Chondrocyte (in vitro differentiated cells): ENCODE results near the gene MKI67. TPM values are rescaled to one million over a fixed set of nuclear protein-coding genes. Genes with fewer than 3 reads are reported as not detected.

Experiments
- DNase-seq: peaks from one replicate; pipeline ENCODE4 v3.0.0; 2021; ENCODE audit warnings: mixed read lengths, low spot score
- H3K27ac Mint-ChIP-seq: one replicate; pipeline ENCODE4 v1.8.0; 2021; ENCODE audit warnings: mild to moderate bottlenecking, moderate library complexity, mixed read lengths; ENCODE audit not compliant: unreplicated experiment
- H3K27me3 Mint-ChIP-seq: 2 replicates; pipeline ENCODE4 v1.8.0; 2021; ENCODE audit warnings: low read depth, mixed read lengths
- H3K36me3 Mint-ChIP-seq: 2 replicates; pipeline ENCODE4 v1.8.0; 2021; ENCODE audit warnings: low read depth, mixed read lengths
- H3K4me1 Mint-ChIP-seq: 2 replicates; pipeline ENCODE4 v1.8.0; 2021; ENCODE audit warnings: low read depth, mild to moderate bottlenecking, mixed read lengths
- H3K4me3 Mint-ChIP-seq: one replicate; pipeline ENCODE4 v1.8.0; 2021; ENCODE audit warnings: mild to moderate bottlenecking, moderate library complexity, mixed read lengths; ENCODE audit not compliant: unreplicated experiment
- H3K9me3 Mint-ChIP-seq: 2 replicates; pipeline ENCODE4 v1.8.0; 2021; ENCODE audit warnings: low read depth, mixed read lengths
- total RNA-seq: library from RNA; stranded (reverse); gene quantifications from 3 replicates; pipeline ENCODE4 v1.2.1, GENCODE V29; 2021
- TF ChIP-seq, protein P1 (sequence below): fragments of 200-600 bp; sonication (generic); IDR thresholded peaks from 2 replicates; pipeline ENCODE4 v1.5.0; 2021; ENCODE audit warnings: antibody characterized with exemption, mild to moderate bottlenecking, moderate library complexity

The MKI67 gene
- total RNA-seq, 1 donor from 2014 or later: 17.1 TPM

DNA sequence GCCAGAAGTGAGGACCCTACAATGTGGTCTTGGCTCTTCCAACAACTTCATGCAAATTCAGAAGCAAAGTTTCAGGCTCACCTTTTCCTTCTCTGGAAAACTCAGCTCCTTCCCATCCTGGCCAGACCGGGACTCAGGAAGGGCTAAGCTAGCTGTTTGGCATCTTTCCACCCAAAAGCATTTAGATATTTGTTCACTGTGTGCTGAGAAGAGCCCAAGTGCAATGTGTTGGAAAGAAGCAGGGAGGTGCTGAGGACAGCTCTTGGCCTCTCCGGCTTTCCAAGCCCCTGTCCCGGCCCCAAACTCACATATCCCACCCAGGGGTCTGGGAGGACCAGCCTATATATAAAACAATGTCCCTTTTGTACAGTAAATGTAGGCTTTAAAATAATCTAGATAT lies 44.5 kb downstream of the MKI67 start:
- no peaks in the 10 kb centered on the region for H3K27me3 Mint-ChIP-seq
- H3K9me3 Mint-ChIP-seq: no peaks in the 10 kb centered on the region

DNA sequence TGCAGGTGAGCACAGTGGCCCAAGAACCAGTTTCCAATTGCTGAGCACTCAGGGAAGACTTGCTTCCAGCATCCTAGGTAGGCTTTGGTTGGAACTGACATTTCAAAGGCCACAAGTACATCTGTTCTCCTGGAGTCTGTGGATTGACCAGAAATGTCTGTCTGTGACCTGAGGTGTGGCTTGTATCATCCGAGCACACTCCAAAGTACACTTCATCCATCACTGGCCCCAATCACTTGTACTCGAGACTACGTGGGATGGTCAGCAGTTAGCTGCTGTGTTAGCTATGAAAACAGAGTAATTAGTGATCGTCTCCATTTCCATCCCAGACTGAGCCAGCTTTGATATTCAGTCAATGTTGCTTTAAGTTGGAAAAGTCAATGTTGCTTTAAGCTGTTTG lies 45.0 kb downstream of the MKI67 start:
- Mint-ChIP-seq H3K27ac (no peak overlapping the region), H3K4me1 (no peaks in the 10 kb centered on the region), H3K9me3 (no peaks in the 10 kb centered on the region), H3K27me3 (no peaks in the 10 kb centered on the region), H3K4me3 (no peak overlapping the region), H3K36me3 (no peaks in the 10 kb centered on the region)
- DNase-seq: no peak
- TF ChIP-seq, protein P1, sequence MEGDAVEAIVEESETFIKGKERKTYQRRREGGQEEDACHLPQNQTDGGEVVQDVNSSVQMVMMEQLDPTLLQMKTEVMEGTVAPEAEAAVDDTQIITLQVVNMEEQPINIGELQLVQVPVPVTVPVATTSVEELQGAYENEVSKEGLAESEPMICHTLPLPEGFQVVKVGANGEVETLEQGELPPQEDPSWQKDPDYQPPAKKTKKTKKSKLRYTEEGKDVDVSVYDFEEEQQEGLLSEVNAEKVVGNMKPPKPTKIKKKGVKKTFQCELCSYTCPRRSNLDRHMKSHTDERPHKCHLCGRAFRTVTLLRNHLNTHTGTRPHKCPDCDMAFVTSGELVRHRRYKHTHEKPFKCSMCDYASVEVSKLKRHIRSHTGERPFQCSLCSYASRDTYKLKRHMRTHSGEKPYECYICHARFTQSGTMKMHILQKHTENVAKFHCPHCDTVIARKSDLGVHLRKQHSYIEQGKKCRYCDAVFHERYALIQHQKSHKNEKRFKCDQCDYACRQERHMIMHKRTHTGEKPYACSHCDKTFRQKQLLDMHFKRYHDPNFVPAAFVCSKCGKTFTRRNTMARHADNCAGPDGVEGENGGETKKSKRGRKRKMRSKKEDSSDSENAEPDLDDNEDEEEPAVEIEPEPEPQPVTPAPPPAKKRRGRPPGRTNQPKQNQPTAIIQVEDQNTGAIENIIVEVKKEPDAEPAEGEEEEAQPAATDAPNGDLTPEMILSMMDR: no peak

More for the DNA sequence above, 44.5 kb downstream of the MKI67 start:
- DNase-seq: no peak
- Mint-ChIP-seq H3K4me3 (no peak overlapping the region), H3K4me1 (peaks cover 1% of the 10 kb centered on the region), H3K27ac (no peak overlapping the region), H3K36me3 (no peaks in the 10 kb centered on the region)
- TF ChIP-seq, protein P1: no peak

DNA sequence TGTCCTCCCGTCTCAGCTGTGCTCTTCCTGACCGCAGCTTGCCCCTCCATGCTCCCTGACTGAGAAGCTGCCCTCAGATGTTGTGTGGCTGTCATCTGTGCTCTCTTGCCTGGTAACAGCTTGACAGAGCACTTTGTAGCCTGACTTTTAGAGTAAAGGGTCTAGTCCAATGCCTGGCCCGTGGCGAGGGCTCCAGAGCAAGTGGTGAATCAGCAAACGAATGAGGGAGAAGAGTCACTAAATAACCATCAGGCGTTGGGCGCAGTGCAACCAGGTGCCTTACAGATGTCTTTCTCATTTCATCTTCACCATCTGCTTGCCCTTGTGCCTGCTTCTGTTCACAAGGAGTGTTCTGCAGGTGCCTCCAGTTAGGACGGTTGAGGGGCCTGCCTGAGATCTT lies 45.6 kb downstream of the MKI67 start:
- Mint-ChIP-seq H3K27me3 (no peaks in the 10 kb centered on the region), H3K27ac (no peak overlapping the region), H3K36me3 (no peaks in the 10 kb centered on the region), H3K4me3 (no peak overlapping the region), H3K4me1 (no peaks in the 10 kb centered on the region), H3K9me3 (no peaks in the 10 kb centered on the region)
- DNase-seq: no peak
- TF ChIP-seq, protein P1: no peak

DNA sequence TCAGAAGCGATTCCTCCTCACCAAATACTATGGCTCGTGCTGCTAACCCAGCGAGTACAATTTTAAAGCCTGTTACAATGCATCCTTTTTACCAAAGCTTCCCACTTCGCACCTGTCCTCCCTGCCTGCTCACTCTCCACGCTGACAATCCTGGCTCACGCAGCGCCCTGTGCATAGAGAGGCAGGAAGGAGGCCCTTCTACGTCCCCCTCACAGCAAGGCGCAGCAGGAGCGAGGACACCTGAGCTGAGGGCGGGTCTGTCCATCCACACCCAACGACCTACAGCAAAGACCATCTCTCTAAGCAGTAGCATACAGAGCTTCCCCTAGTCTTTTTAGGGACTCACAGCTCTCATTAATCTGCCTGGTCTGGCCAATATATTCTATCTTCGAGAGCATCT lies 46.0 kb downstream of the MKI67 start:
- Mint-ChIP-seq H3K36me3 (no peaks in the 10 kb centered on the region), H3K9me3 (no peaks in the 10 kb centered on the region), H3K27ac (no peak overlapping the region), H3K27me3 (no peaks in the 10 kb centered on the region), H3K4me1 (no peaks in the 10 kb centered on the region), H3K4me3 (no peak overlapping the region)
- TF ChIP-seq, protein P1: no peak
- DNase-seq: no peak

DNA sequence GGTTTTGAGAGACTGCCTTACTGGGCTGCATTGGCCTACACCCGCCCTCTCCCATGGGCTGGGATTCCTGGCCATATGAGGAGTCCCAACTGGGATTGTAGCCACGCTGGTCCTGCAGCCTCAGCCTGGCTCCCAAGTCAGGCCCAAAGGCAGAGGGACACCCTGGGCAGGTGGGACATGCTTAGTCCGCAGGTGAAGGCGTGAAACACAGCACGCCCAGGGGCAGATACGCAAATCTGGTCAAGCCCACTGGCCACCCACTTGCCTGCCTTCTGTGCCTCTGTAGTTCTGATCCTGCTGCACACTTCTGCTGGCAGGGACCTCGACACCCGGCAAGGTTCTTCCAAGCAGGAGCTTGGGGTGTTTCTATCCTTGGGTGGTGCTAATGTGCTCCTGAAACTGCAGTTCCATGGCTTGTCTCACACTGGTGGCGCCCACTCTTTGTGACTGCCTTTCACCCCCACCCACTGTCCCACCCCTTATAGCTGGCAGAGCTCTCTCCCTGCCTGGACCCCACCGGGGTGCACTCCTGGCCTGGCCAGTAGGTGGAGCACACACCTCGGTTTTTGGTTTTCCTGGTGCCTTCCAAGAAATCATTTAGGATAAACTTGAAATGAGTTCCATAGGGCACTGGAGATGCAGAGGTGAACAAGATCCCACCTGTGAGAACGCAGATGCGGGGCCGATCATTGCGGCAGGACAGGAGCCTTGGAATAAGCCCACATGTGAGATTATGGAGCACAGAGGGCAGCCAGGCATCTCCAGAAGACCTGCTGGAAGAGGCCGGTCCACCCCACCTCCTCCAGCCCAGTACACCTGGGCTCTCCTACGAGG lies 47.9 kb downstream of the MKI67 start:
- no peaks in the 10 kb centered on the region for H3K27me3 Mint-ChIP-seq
- H3K27ac Mint-ChIP-seq: no peak overlapping the region
- no peak overlapping the region for H3K4me3 Mint-ChIP-seq
- peaks cover 3% of the 10 kb centered on the region for H3K9me3 Mint-ChIP-seq
- H3K36me3 Mint-ChIP-seq: peaks cover 4% of the 10 kb centered on the region
- no peaks in the 10 kb centered on the region for H3K4me1 Mint-ChIP-seq
- no peak for DNase-seq
- TF ChIP-seq, protein P1: peak; percentile 86
